GM18507 (cell line): ENCODE measurements around the gene DNAJB6.

Source experiments
- DNase-seq: peaks from one replicate; pipeline ENCODE4 v3.0.0; 2011; ENCODE audit warnings: low read depth; ENCODE audit not compliant: insufficient read length; ENCODE audit errors: extremely low spot score
- FAIRE-seq: peaks from 2 replicates; lab custom pipeline; 2011; peaks lifted over from hg19 to GRCh38; lab: Jason Lieb, UNC

DNAJB6 gene

DNA sequence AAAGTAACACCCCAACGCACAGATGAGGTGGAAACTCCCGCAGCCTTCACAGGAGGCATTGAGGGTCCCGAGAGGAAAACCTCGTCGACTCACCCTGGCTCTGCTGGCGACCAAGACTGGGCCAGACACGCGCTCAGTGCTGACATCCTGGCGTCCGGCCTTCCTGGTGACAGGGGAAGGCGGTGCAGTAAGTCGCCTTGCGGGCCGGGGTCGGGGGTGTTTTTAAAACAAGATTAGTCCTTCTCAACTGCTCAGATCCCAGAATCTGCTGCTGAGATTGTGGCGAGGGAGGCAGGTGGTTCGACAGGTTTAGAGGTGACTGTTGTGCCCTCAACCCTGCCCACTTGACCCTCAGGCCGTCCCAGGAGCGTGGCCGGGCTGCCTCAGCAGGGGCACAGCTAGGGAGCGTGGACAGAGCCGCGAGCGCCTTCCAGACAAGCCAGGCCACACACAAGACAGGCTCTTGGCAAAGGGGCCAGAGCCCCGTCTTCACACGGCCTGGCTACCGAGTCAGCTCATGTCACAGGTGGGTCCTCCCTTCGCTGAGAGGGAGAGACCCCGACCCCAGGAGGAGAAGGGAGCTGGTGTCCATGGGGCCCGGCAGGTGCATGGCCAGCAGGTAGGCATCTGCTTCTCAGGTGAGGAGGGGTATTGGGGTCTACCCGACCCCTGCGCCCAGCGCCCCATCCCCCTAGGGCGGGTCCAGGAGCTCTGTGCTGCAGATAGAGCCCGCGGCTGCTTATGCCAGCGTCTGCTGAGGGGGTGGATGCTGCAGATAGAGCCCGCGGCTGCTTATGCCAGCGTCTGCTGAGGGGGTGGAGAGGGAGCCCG is 81.6 kb downstream of the DNAJB6 start:
- no peak for DNase-seq
- no peak for FAIRE-seq

DNA sequence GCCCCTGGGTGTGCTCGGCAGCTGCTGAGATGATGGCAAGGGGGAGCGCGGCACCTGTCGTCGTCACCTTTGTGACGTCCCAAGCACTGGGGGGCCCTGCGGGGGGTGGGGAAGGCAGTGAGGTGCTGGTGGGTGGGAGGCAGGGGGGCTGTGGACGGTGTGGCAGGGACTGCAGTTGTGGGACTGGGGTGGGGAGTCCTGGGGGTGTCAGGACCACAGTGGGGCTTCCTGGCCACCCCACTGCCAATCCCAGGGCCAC is 82.2 kb downstream of the DNAJB6 start:
- no peak for DNase-seq
- FAIRE-seq: no peak

DNA sequence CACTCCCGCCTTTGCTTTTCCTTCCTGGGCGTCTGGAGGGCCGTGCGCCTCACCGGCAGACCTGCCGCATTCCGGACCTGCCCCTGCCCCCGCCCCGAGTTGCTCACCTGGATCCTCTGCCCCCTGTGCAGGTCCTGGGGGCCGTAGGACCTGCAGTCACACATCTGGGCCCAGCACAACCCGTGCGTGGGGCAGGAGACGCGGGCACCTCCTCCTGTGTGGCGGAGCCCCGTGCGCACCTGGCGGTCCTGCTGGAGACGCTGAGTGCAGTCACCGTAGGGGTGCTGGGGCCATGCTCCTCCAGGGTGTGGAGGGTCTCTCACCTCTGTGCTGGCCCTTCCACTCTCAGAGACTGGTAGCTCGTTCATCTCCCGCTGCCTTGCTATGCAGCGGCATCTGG is 85.5 kb downstream of the DNAJB6 start:
- FAIRE-seq (no peak), DNase-seq (no peak)

DNA sequence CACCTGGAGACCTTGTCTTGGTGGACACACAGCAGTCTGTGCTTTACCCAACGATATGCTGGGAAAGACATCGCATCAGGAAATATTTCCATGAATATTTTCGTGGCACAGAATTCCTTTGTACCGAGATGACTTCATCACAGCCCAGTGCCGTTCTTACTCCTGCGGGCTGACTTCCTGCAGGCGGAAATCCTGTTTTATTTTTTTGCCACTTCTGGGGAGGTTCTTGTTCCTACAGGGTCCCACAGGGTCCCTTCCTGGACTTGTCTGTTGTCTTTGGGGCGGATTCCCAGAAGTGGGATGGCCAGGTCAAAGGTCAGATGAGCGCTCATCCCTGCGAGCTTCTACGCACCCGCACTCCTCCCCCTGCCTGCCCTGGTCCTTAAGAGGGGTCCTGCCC is 86.5 kb downstream of the DNAJB6 start:
- no peak for FAIRE-seq

DNA sequence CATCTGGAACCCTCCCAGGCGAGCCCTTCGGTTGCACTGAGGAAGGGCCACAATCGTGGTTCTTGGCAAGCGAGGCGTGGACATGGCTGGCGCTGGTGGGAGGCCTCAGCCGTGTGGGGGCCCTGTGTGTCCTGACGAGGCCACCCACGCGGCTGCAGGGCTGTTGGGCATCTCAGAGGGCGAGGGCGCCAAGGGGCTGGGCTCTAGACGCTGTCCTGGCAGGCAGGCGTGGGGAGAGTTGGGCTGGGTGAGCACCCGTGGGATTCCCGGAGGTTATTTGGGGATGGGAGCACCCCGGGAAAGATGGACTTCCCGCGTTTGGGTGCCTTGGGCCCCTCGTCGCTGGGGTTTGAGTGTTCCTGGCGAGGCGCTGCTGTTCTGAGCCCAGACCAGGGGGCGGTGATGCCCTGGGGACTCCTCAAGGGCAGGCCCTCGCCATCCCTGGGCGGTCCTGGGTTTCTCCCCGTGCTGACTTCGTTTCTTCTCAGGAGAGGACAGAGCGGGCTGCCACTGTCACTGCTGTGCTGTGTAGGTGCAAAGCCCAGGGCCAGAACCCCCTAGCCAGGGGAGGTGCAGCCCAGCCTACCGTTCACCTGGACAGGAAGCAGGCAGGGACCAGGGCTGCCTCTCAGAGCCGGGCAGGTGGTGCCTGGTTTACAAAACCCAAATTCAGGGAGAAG is 87.2 kb downstream of the DNAJB6 start:
- FAIRE-seq: no peak
- DNase-seq: no peak

More for the DNA sequence above, 86.5 kb downstream of the DNAJB6 start:
- no peak for DNase-seq

DNA sequence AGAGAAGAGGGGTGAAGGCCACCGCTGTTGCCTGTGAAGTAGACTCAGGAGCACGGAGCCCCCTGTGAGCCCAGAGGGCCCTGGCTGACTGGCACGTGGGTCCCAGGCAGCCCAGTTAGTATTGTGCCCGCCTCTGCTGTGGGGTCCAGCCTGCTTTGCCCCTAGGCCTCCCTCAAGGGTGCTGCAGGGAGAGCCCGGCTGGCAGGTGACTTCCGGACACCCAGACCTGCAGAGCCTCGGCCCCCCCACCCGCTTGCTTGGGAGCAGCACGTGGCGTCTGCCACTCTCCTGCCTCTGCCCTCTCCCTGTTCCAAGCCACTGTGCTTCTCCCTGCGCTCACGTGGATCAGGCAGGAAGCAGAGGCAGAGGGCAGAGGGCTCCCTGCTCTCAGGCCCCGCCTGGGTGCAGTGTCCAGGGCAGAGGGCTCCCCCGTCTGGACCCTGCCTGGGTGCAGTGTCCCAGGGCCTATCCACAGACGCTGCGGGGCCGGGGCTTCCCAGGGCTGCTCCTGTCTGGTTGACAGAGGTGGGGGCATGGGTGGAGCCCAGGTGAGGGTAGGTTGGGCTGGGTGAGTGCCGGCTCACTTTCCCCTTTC is 88.4 kb downstream of the DNAJB6 start:
- FAIRE-seq (no peak), DNase-seq (no peak)

DNA sequence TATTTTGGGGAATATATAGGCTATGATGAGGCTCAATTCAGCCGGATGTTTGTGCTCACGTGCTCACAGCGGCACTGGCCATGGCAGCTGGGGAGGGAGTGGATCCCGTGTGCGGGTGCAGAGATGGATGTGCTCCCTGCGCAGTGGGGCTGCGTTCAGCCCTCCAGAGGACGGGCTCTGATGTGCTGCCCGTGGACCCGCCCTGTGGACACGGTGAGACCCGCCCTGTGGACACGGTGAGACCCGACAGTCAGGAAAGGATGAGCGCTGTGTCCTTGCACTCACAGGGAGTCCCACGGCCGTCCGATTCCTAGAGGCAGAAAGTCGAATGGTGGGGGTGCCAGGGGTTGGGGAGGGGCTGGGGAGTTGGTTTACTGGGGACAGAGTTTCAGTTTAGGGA is 89.0 kb downstream of the DNAJB6 start:
- no peak for FAIRE-seq
- DNase-seq: no peak

DNA sequence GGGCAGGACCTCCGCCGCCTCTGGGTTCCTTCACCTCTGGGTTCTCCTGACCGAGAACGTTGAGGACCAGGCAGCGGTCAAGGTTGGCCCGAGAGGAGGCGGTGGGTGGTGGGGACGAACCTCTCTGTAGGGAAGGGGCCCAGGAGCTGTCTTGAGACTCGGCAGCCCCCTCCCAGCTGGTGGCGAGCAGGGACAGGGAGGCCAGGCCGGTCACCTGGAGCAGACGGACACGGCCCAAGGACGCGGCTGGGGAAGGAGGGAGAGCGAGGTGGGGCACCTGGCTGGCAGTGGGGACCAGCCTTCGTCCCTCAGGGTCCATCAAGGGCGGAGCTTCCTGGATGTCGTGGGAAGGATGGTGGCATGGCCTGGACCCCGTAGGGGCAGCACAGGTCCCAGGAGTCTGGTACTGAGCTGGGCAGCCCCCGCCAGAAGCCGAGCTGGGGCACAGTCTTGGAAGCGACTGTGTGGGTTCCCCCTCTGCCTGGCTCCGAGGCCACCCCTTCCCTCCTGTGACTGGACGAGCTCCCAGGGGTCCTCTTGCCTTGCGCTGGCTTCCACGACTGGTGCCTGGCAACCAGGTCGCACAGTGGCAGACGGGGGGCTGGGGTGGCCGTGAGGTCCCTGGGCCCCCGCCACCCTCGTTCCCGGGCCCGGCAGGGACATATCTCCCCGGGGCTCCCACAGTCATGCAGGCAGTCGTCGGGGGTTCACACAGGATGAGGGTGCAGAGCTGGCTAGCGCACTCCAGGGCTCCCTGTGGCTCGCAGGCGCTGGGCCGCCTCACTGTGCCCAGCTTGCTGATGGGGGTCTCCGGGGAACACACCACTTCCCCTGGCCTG is 89.9 kb downstream of the DNAJB6 start:
- no peak for DNase-seq
- FAIRE-seq: no peak

DNA sequence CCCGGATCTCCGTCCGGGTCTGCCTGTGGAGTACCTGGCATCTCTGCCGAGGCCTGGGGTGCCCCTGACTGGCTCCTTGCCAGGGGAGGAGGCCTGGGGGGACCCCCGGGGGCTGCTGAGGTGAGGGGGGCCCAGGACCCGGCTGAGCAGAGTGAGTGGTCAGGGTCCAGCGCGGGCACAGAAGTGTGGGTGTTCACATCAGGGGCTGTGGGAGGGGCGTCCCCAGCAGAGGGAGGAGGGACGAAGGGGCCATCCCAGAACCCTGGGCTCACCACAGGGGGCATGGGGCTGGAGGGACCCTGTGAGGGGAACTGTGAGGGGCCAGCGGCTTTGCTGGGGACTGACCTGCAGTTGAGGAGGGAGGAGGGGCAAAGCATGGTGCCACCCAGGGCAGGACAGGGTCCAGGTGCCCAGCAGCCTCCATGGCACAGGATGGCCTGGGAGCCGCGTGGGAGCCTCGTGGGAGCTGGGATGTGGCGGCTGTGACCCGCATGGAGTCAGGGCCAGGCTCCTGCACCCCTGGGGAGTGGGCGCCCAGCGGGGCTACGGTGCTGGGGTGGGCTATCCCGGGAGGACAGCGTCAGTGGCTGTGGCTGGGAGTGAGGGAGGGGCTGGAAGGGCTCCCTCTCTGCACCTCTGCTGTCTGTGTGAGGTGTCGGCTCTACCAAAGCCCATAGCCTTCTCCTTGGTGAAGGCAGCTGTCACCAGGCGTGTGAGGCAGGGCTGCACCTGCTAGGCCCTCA is 91.2 kb downstream of the DNAJB6 start:
- DNase-seq (no peak), FAIRE-seq (no peak)

DNA sequence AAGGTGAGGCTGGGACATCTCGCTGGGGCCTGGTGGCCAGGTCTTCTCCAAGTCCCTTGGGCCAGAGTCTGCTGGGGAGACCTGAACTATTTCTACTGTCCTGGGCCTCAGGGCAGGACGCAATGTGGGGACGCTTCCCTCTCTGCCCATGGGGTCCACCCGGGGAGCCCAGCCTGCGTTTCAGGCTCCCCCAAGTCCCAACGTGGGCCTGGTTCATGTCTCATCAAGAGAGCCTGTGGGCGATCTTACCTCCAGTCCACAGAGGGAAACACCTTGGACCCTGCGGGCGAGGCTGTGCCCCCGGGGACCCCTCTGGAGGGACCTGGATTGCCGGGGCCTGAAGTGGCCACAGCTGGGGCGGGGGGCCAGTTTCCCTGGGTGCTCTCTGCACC is 91.7 kb downstream of the DNAJB6 start:
- FAIRE-seq: no peak

DNA sequence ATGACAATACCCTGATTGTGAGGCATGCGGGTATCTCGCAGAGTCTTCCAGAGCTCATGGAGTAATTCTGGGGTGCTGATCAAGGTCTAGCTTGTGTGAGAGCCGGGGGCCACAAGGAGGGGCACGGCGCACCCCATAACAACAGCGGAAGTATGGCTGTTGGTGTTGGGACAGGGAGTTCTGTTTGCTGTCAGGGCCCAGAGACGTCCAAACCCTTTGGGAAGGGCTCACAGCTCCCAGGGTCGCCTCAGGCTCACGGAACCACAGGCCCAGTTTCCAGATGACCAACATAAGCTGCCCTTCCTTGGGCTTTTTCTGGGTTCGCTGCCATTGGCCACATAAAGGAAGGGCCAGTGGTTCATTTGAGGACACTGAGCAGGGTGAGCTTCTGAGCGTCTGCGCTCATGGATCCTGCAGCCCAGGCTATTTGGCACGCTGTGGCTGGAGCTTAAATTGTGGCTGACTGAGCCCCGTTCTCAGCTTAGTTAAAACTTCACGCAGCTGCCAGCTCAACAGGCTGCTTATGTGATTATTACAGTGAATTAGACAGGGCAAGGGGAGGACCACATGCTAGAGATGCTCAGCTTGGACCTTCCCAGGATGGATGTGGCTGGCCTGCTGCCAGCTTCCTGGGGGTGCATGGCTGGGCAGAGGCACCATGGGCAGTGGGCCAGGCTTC is 92.3 kb downstream of the DNAJB6 start:
- DNase-seq (no peak), FAIRE-seq (no peak)

More for the DNA sequence above, 91.7 kb downstream of the DNAJB6 start:
- DNase-seq: no peak

DNA sequence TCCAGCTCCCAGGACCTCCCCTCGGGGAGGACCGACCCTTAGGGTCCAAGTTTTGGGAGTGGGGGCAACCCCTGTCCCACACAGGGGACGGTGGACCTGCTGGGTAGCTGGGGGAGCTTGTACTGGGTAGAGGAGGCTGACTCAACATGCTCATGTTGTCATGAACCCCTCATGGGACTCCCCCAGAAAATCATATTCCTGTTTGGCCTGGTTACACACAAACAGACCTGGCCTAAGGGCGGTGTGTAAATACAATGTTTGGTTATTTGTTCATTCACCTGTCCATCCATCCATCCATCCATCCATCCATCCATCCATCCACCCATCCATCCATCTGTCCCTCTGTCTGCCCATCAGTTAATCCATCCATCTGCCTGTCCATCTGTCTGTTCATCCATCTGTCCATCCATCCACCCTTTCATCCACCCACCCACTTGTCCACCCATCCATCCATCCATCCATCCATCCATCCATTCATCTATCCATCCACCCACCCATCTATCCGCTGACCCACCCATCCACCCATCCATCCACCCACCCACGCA is 92.9 kb downstream of the DNAJB6 start:
- FAIRE-seq: no peak
- no peak for DNase-seq

DNA sequence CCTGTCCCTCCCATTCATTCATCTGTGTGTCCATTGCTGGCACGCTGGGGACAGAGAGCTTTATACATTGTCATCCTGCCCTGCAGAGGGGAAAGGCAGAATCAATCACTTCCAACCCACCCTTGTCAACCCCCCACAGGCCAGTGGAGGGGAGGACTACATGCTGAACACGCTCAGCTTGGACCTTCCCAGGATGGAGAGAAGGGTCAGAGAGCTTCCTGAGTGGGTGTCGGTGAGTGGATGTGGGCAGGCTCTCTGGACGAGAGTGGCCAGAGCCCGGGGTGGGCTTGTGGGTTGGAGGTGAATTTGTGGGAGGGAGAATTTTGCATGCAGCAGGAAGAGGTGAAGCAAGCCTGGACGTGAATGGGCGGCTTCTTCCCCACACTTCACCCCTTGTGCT is 93.9 kb downstream of the DNAJB6 start:
- DNase-seq (no peak), FAIRE-seq (no peak)

DNA sequence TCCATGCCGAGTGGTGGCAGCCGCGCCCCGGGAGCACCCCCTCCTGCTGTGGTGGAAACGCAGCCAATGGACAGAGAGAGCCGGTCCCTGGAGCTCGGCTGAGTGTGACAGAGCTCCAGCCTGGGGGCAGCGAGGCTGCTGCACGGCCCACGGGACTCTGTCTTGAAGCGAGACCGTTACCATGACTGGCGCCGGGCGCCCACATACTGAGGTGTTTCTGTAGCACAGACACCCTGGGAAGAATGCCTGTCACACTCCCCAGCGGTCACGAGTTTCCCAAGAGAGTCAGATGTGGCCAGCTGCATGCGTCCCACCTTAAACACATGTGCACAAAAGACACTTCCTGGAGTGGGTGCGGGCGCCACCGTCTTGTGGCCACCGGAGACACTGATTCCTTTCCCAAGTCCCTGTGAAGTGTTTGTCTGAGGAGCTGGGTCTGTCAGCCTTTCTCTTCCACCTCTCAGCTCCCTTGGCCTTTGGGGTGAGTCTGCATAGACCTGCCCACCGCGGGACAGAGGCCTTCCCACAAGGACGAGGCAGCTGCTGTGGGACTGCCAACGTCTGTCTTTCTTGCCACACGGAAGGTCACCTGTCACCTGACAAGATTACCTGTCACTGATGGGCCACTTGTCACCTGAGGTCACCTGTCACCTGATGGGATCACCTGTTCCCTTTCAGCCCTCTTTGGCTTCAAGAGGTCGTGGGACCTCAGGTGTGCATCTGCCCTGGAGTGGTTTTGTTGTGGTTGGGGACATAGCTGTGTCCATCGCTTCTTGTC is 94.6 kb downstream of the DNAJB6 start:
- no peak for FAIRE-seq

DNA sequence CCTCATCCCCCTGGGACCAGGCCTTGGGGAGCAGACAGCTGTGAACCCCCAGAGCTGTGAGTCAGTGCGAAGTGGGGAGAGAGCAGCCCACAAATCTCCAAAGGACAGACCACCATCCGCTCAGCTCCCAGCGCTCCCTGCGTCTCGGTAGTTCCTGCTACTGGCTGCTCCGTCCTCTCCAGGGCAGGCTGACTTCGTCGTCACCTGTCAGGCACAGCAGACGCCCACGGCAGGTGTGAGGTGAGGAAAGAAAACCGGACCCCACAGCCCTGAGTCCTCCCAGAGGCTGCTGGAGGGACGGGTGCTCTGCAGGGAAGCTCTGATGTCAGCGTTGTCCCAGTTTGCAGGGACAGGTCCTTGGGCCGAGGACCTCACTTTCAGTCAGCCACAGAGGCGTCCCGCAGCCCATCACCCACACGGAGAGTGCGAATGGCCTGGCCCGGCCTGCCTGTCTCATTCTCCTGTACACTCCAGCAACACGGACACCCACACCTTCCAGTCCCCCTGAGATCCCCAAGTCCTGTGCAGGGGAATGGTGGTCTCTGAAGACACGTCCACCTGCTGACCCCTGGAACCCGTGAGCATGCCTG is 95.2 kb downstream of the DNAJB6 start:
- DNase-seq (no peak), FAIRE-seq (no peak)

More for the DNA sequence above, 94.6 kb downstream of the DNAJB6 start:
- DNase-seq: no peak

DNA sequence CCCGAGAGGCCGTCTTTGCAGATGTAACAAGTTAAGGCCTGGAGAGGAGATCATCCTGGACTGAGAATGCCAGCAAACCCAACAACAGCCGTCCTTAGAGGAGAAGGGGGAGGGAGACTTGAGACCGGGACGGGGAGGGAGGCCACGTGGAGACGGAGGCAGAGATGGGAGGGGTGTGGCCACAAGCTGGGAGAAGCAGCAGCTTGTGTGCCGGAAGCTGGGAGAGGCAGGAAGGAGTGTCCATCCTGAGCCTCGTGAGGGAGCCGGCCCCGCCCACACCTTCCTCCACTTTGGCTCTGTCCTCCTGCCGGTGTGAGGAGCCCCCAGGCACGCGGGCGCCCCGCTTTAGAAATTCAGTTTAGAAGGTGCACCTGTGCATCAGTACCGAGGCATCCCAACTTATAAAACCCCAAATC is 95.7 kb downstream of the DNAJB6 start:
- FAIRE-seq (no peak), DNase-seq (no peak)

DNA sequence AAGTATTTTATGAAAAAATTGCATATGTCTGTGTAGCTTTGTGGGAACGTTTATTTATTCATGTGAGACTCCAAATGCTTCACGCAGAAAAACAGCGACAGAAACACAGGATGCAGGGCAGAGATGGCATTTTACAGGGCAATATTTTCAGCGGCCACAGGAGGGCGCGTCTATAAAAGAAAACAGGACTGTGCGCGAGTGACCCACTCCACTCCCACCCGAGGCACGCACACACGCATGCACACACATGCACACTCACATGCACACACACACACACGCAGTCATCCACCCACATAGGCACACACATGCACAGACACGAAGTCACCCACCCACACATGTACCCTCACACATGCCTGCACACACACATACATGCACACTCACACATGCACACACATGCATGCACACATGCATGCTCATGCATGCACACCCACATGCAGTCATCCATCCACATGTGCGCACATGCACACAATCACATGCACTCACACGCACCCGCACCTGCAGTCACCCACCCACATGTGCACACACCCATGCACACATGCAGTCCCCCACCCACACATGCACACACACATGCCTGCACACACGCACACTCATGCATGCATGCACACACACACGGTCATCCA is 96.3 kb downstream of the DNAJB6 start:
- FAIRE-seq: peak; percentile 57
- peak; percentile 14 for DNase-seq
